ENCODE data around the gene DNAH1.

GRCh38 chr3:52393959-52394670, 78.0 kb downstream of the DNAH1 start:
- TF ChIP-seq CTCF (IDR thresholded peaks at IDR 0.05) = no peak
- no peak for TF ChIP-seq POLR2A (IDR thresholded peaks at IDR 0.05)

Measured in testis (tissue), 2 donors.